Hepatocyte (in vitro differentiated cells): ENCODE measurements around the gene ACVR1.

ENCODE experiments used
- EZH2 ChIP-seq: fragments of 200-600 bp; sonication (generic); IDR thresholded peaks from 2 replicates; pipeline ENCODE4 v1.6.1; 2016; ENCODE audit warnings: antibody characterized with exemption, mild to moderate bottlenecking, borderline replicate concordance
- EZH2phosphoT487 ChIP-seq: fragments of 200-600 bp; sonication (generic); IDR thresholded peaks from one replicate; pipeline ENCODE4 v1.6.1; 2018; ENCODE audit warnings: antibody characterized with exemption, mild to moderate bottlenecking, low read depth, moderate library complexity; ENCODE audit not compliant: unreplicated experiment, severe bottlenecking
- TF ChIP-seq, protein P1 (sequence below): fragments of 200-600 bp; sonication (generic); IDR thresholded peaks from 2 replicates; pipeline ENCODE4 v1.5.1; 2016; ENCODE audit warnings: antibody characterized with exemption, mild to moderate bottlenecking; ENCODE audit not compliant: poor library complexity

DNA sequence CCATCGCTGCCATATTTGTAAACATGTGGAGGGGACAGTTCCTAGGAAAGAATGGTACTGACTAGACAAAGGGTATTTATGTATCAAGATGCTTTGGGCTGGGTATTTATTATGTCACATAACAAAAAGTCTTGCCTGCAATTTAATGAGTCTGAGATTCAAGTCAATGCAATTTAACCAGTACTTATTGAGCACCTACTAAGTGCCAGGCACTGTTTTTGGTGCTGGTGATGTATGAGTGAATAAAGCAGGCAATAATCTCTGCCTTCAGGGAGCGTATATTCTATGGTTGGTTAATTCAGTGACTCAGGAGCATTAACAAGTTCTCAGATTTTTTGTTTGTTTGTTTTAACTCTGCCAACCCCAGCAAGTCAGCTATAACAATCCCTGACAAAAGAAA lies 24.6 kb upstream of the ACVR1 start:
- TF ChIP-seq, protein P1, sequence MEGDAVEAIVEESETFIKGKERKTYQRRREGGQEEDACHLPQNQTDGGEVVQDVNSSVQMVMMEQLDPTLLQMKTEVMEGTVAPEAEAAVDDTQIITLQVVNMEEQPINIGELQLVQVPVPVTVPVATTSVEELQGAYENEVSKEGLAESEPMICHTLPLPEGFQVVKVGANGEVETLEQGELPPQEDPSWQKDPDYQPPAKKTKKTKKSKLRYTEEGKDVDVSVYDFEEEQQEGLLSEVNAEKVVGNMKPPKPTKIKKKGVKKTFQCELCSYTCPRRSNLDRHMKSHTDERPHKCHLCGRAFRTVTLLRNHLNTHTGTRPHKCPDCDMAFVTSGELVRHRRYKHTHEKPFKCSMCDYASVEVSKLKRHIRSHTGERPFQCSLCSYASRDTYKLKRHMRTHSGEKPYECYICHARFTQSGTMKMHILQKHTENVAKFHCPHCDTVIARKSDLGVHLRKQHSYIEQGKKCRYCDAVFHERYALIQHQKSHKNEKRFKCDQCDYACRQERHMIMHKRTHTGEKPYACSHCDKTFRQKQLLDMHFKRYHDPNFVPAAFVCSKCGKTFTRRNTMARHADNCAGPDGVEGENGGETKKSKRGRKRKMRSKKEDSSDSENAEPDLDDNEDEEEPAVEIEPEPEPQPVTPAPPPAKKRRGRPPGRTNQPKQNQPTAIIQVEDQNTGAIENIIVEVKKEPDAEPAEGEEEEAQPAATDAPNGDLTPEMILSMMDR: no peak
- TF ChIP-seq EZH2phosphoT487 (no peak), EZH2 (no peak)
